HFFc6 (cell line): Measurements from ENCODE around the gene CFAP161. TPM values are rescaled to one million over a fixed set of nuclear protein-coding genes. Genes with fewer than 3 reads are reported as not detected.
A peak's percentile ranks its signal among the peaks of the same experiment; 100 is the strongest.

ENCODE experiments used
- DNase-seq: peaks from one replicate; pipeline ENCODE4 v3.0.0-alpha.2; 2018
- H3K27ac Mint-ChIP-seq: 2 replicates; pipeline ENCODE4 v1.8.0; 2020; ENCODE audit warnings: mild to moderate bottlenecking, mixed read lengths
- H3K27me3 Mint-ChIP-seq: 2 replicates; pipeline ENCODE4 v1.8.0; 2021; ENCODE audit warnings: mild to moderate bottlenecking, moderate library complexity, mixed read lengths; ENCODE audit not compliant: insufficient read depth
- H3K36me3 Mint-ChIP-seq: 2 replicates; pipeline ENCODE4 v1.8.0; 2021; ENCODE audit warnings: low read depth, mixed read lengths
- H3K4me1 Mint-ChIP-seq: 2 replicates; pipeline ENCODE4 v1.8.0; 2020; ENCODE audit warnings: low read depth, mixed read lengths
- H3K4me3 Mint-ChIP-seq: 2 replicates; pipeline ENCODE4 v1.8.0; 2020; ENCODE audit warnings: mild to moderate bottlenecking, moderate library complexity, mixed read lengths
- H3K9me3 Mint-ChIP-seq: 2 replicates; pipeline ENCODE4 v1.8.0; 2020; ENCODE audit warnings: mild to moderate bottlenecking, mixed read lengths
- CTCF ChIP-seq: fragments of 200-600 bp; sonication (generic); IDR thresholded peaks from 2 replicates; pipeline ENCODE4 v1.5.0; 2021; ENCODE audit warnings: antibody characterized with exemption, mild to moderate bottlenecking
- total RNA-seq, 6 experiments: library from RNA; stranded (reverse); fragmentation: NEBNext Ultra II Directional; extraction: Animal tissue kit (Norgen Biotek cat#: 25700); gene quantifications; 2 replicates in 1 of 6; 3 replicates in 5 of 6; pipeline ENCODE4 v1.2.3, GENCODE V29; 2021

Gene CFAP161
- total RNA-seq, 6 experiments from 2014 or later: 0.20 to 0.43 TPM; not detected in 4

GRCh38 chr15:81163961-81164800 lies 30.1 kb downstream of the CFAP161 start:
- H3K27ac Mint-ChIP-seq: peak overlapping the region; percentile 53
- no peak overlapping the region; the same call in 1 of the 2 replicates for H3K4me3 Mint-ChIP-seq
- H3K9me3 Mint-ChIP-seq: no peaks in the 10 kb centered on the region
- peaks cover 4% of the 10 kb centered on the region for H3K27me3 Mint-ChIP-seq
- H3K36me3 Mint-ChIP-seq: no peaks in the 10 kb centered on the region
- peak; percentile 67 for DNase-seq
- peaks cover 27% of the 10 kb centered on the region for H3K4me1 Mint-ChIP-seq
- TF ChIP-seq CTCF: no peak; the same call in 1 of the 2 replicates

GRCh38 chr15:81165535-81165934 lies 31.5 kb downstream of the CFAP161 start:
- no peak for TF ChIP-seq CTCF
- H3K4me1 Mint-ChIP-seq: peaks cover 24% of the 10 kb centered on the region
- peak overlapping the region; percentile 54; the same call in 1 of the 2 replicates for H3K27ac Mint-ChIP-seq
- DNase-seq: no peak
- no peak overlapping the region for H3K4me3 Mint-ChIP-seq
- peaks cover 5% of the 10 kb centered on the region for H3K27me3 Mint-ChIP-seq
- H3K36me3 Mint-ChIP-seq: no peaks in the 10 kb centered on the region
- H3K9me3 Mint-ChIP-seq: no peaks in the 10 kb centered on the region

- peaks cover 8% of the 10 kb centered on the region for H3K27me3 Mint-ChIP-seq
- DNase-seq: no peak
- H3K4me3 Mint-ChIP-seq: no peak overlapping the region
- no peaks in the 10 kb centered on the region for H3K9me3 Mint-ChIP-seq
- TF ChIP-seq CTCF: no peak
- peaks cover 18% of the 10 kb centered on the region for H3K4me1 Mint-ChIP-seq
- no peaks in the 10 kb centered on the region for H3K36me3 Mint-ChIP-seq
- H3K27ac Mint-ChIP-seq: no peak overlapping the region
Measured at GRCh38 chr15:81166636-81167305, 32.7 kb downstream of the CFAP161 start.

GRCh38 chr15:81168131-81168526 lies 34.1 kb downstream of the CFAP161 start:
- DNase-seq: no peak
- H3K4me3 Mint-ChIP-seq: no peak overlapping the region
- no peaks in the 10 kb centered on the region for H3K36me3 Mint-ChIP-seq
- TF ChIP-seq CTCF: no peak
- peaks cover 18% of the 10 kb centered on the region for H3K4me1 Mint-ChIP-seq
- H3K27me3 Mint-ChIP-seq: peaks cover 8% of the 10 kb centered on the region
- no peaks in the 10 kb centered on the region for H3K9me3 Mint-ChIP-seq
- H3K27ac Mint-ChIP-seq: no peak overlapping the region

- Mint-ChIP-seq H3K9me3 (no peaks in the 10 kb centered on the region), H3K27ac (no peak overlapping the region), H3K4me1 (peaks cover 18% of the 10 kb centered on the region), H3K27me3 (peaks cover 9% of the 10 kb centered on the region), H3K36me3 (no peaks in the 10 kb centered on the region), H3K4me3 (no peak overlapping the region)
- no peak for DNase-seq
- TF ChIP-seq CTCF: no peak
Measured at GRCh38 chr15:81168644-81169043, 34.6 kb downstream of the CFAP161 start.
